ENCODE results near the gene BEX3. TPM values are rescaled to one million over a fixed set of nuclear protein-coding genes. Genes with fewer than 3 reads are reported as not detected.

BEX3 gene
- 161 TPM for total RNA-seq
- long read RNA-seq, transcript BEX3-204 (3 exons, 913 nt): minor isoform, 18 of 119 reads
- long read RNA-seq, transcript BEX3-202 (2 exons, 753 nt): minor isoform, 5 of 119 reads
- long read RNA-seq, transcript BEX3-201 (3 exons, 921 nt): major isoform, 84 of 119 reads
- long read RNA-seq, partial matches to known transcripts: 9 of 119 reads
- long read RNA-seq, other reads (novel, unspliced or antisense): 3 of 119 reads

GRCh38 chrX:103376118-103376978, at the start of gene BEX3:
Gene BEX3, plus strand, starts transcription at chrX:103376538. Its CDS starts 984 bp downstream, at chrX:103377522.
- peak; percentile 45 for DNase-seq
- no peaks in the 10 kb centered on the region for H3K9me3 ChIP-seq (replicated peaks)
- H3K36me3 ChIP-seq: no peaks in the 10 kb centered on the region
- intact Hi-C loops (cut with micrococcal nuclease): no loop called here
- H3K27ac ChIP-seq (replicated peaks): peak within 1 kb of the TSS; percentile 79
- peak within 1 kb of the TSS; percentile 77 for H3K4me3 ChIP-seq
- no peak for TF ChIP-seq CTCF (IDR thresholded peaks at IDR 0.05; ENCODE audit: borderline replicate concordance)
- no peaks in the 10 kb centered on the region for H3K4me1 ChIP-seq
- H3K27me3 ChIP-seq (ENCODE audit: low read depth): no peaks in the 10 kb centered on the region

- no peak for TF ChIP-seq CTCF (IDR thresholded peaks at IDR 0.05; ENCODE audit: borderline replicate concordance)
- Histone ChIP-seq H3K27me3 (ENCODE audit: low read depth) (no peaks in the 10 kb centered on the region), H3K36me3 (no peaks in the 10 kb centered on the region)
These were observed 46.3 kb upstream of the BEX3 start, which contains the start of gene TCEAL7 for GRCh38 chrX:103329991-103330390. Gene TCEAL7, plus strand, starts transcription at chrX:103330239. Its CDS starts 1,165 bp downstream, at chrX:103331404.

GRCh38 chrX:103330681-103331288, 45.6 kb upstream of the BEX3 start:
- Histone ChIP-seq H3K27ac (replicated peaks) (peak overlapping the region; percentile 19), H3K27me3 (ENCODE audit: low read depth) (no peaks in the 10 kb centered on the region)
- intact Hi-C loops (cut with micrococcal nuclease): no loop called here

More at GRCh38 chrX:103329991-103330390, 46.3 kb upstream of the BEX3 start, which contains the start of gene TCEAL7:
- intact Hi-C loops (cut with micrococcal nuclease): no loop called here
- H3K4me3 ChIP-seq: peak within 1 kb of the TSS; percentile 60
- DNase-seq: peak; percentile 23
- peak within 1 kb of the TSS; percentile 40 for H3K27ac ChIP-seq (replicated peaks)
- H3K4me1 ChIP-seq: no peaks in the 10 kb centered on the region
- no peaks in the 10 kb centered on the region for H3K9me3 ChIP-seq (replicated peaks)

GRCh38 chrX:103338663-103339062, 37.7 kb upstream of the BEX3 start:
- Histone ChIP-seq H3K27me3 (ENCODE audit: low read depth) (no peaks in the 10 kb centered on the region), H3K27ac (replicated peaks) (no peak overlapping the region), H3K9me3 (replicated peaks) (no peaks in the 10 kb centered on the region), H3K36me3 (no peaks in the 10 kb centered on the region), H3K4me1 (no peaks in the 10 kb centered on the region), H3K4me3 (no peak overlapping the region)
- intact Hi-C loops (cut with micrococcal nuclease): no loop called here
- DNase-seq: no peak
- TF ChIP-seq CTCF (IDR thresholded peaks at IDR 0.05; ENCODE audit: borderline replicate concordance): no peak

More at GRCh38 chrX:103330681-103331288, 45.6 kb upstream of the BEX3 start:
- H3K36me3 ChIP-seq: no peaks in the 10 kb centered on the region
- no peak for DNase-seq
- TF ChIP-seq CTCF (IDR thresholded peaks at IDR 0.05; ENCODE audit: borderline replicate concordance): no peak
- H3K4me1 ChIP-seq: no peaks in the 10 kb centered on the region
- no peaks in the 10 kb centered on the region for H3K9me3 ChIP-seq (replicated peaks)
- H3K4me3 ChIP-seq: peak overlapping the region; percentile 60

- DNase-seq: peak; percentile 22
- H3K27me3 ChIP-seq (ENCODE audit: low read depth): peaks cover 3% of the 10 kb centered on the region
- H3K36me3 ChIP-seq: no peaks in the 10 kb centered on the region
- TF ChIP-seq CTCF (IDR thresholded peaks at IDR 0.05; ENCODE audit: borderline replicate concordance): peak; percentile 75
- intact Hi-C loops (cut with micrococcal nuclease): loop anchor here (5.0 kb wide), 1 partner anchor 119 kb away; no protein-coding TSS in a partner anchor
- no peak overlapping the region for H3K4me3 ChIP-seq
- no peak overlapping the region for H3K27ac ChIP-seq (replicated peaks)
- no peaks in the 10 kb centered on the region for H3K4me1 ChIP-seq
- H3K9me3 ChIP-seq (replicated peaks): no peaks in the 10 kb centered on the region
These were observed 33.2 kb upstream of the BEX3 start for GRCh38 chrX:103343105-103343504.

All from left ventricle myocardium inferior (tissue), 1 donor.